ENCODE data around the gene REPS1. TPM values are rescaled to one million over a fixed set of nuclear protein-coding genes. Genes with fewer than 3 reads are reported as not detected.

REPS1 gene
- total RNA-seq, 1 experiment from 2014 or later: 74.4 TPM

DNA sequence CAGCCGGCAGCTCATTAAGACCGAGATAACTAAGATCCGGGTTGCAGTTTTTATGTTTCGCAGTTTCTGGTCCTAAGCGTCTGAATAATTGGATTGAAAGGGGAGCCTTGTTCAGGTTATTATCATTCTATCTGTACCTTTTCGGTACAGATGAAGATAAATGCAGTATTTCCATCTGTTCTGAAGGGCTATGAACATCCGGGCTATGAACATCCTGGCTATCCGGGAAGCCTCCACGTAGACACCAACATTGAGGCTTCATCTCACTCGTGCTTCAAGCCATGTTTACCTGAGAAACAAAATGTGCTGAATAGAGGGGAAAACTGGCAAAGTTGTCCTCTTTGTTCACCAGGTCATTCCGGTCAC is 399 bp upstream of the REPS1 start:
- H3K14ac ChIP-seq (ENCODE audit: insufficient read depth, low read length): no peak overlapping the region
- no peak overlapping the region for H2BK5ac ChIP-seq (ENCODE audit: insufficient read length, low read length)
- no peak overlapping the region for H2BK12ac ChIP-seq (ENCODE audit: insufficient read length, low read depth, low read length)
- peak overlapping the region; percentile 65 for H2AFZ ChIP-seq (ENCODE audit: low read length)
- H4K8ac ChIP-seq (replicated peaks; ENCODE audit: insufficient read length, low read depth, low read length): no peak overlapping the region
- peaks cover 32% of the 10 kb centered on the region; the same call in 1 of the 2 replicates for H3K79me2 ChIP-seq (ENCODE audit: insufficient read depth, low read length)
- H4K5ac ChIP-seq (ENCODE audit: insufficient read length, low read depth, low read length): no peak overlapping the region
- H3K18ac ChIP-seq (ENCODE audit: insufficient read length, low read depth, low read length): no peak overlapping the region
- no peaks in the 10 kb centered on the region for H3K27me3 Mint-ChIP-seq (ENCODE audit: low read depth)
- no peak overlapping the region for H4K91ac ChIP-seq (ENCODE audit: insufficient read length, low read depth, low read length)
- peaks cover 5% of the 10 kb centered on the region for H3K79me1 ChIP-seq (ENCODE audit: insufficient read depth, low read depth, low read length, poor library complexity, severe bottlenecking)
- H3K27ac Mint-ChIP-seq: peak overlapping the region in 2 of 3 experiments; percentile 44 to 72; a peak in 2 of 7 replicates
- H2BK15ac ChIP-seq (ENCODE audit: low read depth, low read length): no peak overlapping the region
- H3K9me3 ChIP-seq (ENCODE audit: control insufficient read depth, low read depth, low read length): no peaks in the 10 kb centered on the region
- peaks cover 3% of the 10 kb centered on the region for H3K4me1 ChIP-seq (ENCODE audit: insufficient read depth, low read length)
- no peaks in the 10 kb centered on the region for H4K20me1 ChIP-seq (ENCODE audit: control insufficient read depth, insufficient read depth, insufficient read length)
- H3T11ph ChIP-seq (ENCODE audit: low read length): no peak overlapping the region
- H3K4me1 Mint-ChIP-seq: peaks cover 13 to 28% of the 10 kb centered on the region in 2 experiments
- H3K4ac ChIP-seq (ENCODE audit: low read depth, low read length): no peak overlapping the region
- WGBS (ENCODE audit: extremely low coverage, insufficient read length, low lambda C conversion rate): no CpG with 5 or more reads among the region's 11 CpGs
- H3K4me3 Mint-ChIP-seq: peak overlapping the region in 1 of 2 experiments; percentile 85
- no peak for DNase-seq
- H3K4me2 ChIP-seq (ENCODE audit: insufficient read depth, insufficient read length, low read length): peak overlapping the region; percentile 32
- H3K56ac ChIP-seq (ENCODE audit: insufficient read length, low read depth, low read length): no peak overlapping the region
- no peaks in the 10 kb centered on the region for H3K23me2 ChIP-seq (ENCODE audit: insufficient read length, low read depth, low read length, poor library complexity, severe bottlenecking)
- no peak overlapping the region for H2AK5ac ChIP-seq (ENCODE audit: insufficient read length, low read length)
- H2BK20ac ChIP-seq (ENCODE audit: low read depth, low read length, poor library complexity, severe bottlenecking): no peak overlapping the region
- H3K36me3 Mint-ChIP-seq (ENCODE audit: insufficient read depth in 1 of 3, low read depth in 3 of 3): no peaks in the 10 kb centered on the region
- TF ChIP-seq, protein P1, sequence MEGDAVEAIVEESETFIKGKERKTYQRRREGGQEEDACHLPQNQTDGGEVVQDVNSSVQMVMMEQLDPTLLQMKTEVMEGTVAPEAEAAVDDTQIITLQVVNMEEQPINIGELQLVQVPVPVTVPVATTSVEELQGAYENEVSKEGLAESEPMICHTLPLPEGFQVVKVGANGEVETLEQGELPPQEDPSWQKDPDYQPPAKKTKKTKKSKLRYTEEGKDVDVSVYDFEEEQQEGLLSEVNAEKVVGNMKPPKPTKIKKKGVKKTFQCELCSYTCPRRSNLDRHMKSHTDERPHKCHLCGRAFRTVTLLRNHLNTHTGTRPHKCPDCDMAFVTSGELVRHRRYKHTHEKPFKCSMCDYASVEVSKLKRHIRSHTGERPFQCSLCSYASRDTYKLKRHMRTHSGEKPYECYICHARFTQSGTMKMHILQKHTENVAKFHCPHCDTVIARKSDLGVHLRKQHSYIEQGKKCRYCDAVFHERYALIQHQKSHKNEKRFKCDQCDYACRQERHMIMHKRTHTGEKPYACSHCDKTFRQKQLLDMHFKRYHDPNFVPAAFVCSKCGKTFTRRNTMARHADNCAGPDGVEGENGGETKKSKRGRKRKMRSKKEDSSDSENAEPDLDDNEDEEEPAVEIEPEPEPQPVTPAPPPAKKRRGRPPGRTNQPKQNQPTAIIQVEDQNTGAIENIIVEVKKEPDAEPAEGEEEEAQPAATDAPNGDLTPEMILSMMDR (conservative IDR thresholded peaks at IDR 0.05): no peak; the same call in 1 of the 3 replicates
- H3K23ac ChIP-seq (ENCODE audit: insufficient read length, low read depth, low read length): no peak overlapping the region
- H3K27ac ChIP-seq (ENCODE audit: insufficient read length, low read depth, low read length): no peak overlapping the region
- H3K9me3 Mint-ChIP-seq: no peaks in the 10 kb centered on the region
- no peak overlapping the region for H2BK120ac ChIP-seq (ENCODE audit: low read depth, low read length, poor library complexity, severe bottlenecking)
- H3K27me3 ChIP-seq (ENCODE audit: insufficient read depth, low read length): no peaks in the 10 kb centered on the region
- H3K9ac ChIP-seq (ENCODE audit: extremely low read depth, insufficient read length, low read length): no peak overlapping the region
